Measurements from ENCODE around the gene DMD.
"Not testable (repeated sequence)": the region's sequence is repeated elsewhere in the genome, so short reads cannot be mapped to it uniquely, and the experiment has no call there.

DMD gene

DNA sequence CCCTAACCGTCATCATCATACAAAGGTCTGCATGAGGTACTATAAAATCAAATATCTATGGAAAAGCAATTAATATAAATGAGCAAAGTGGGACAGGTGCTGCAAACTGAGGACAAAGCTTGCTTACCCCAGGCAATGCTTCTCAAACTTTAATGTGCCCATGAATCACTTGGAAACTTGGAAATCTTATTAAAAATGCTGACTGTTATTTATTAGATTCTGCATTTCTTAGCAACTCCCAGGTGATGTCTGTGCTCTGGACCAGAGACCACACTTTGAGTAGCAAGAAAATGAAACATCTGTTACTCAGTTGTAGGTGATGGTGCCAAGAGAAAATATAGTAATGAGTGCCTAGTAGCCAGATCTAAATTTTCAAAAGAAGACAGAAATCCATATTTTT is 1249.1 kb downstream of the DMD start:
- DNase-seq: no peak

DNA sequence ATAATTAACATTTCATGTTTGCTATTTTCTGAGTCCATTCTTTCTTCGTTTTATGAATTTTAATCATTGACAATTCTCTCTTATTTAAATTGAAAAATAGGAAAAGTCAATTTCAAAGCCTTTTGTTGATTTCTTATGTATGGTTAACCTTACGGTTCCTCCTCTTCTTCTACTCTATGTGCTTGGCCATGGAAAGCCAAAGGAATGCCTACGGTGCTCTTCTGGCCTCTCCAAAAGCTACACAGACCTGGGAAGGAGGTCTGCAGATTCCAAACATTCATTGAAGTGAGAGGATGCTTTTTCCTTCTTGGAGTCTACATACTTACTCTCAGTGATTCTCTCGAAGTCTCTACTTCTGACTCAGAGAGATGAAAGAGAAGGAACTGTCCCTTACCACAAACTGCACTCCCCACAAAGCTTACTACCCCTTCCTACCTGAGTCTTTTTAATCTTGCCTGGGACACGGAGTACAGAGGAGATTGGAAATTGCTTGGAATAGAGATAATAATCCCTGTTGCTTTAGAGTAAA is 1276.4 kb downstream of the DMD start:
- DNase-seq: no peak

DNA sequence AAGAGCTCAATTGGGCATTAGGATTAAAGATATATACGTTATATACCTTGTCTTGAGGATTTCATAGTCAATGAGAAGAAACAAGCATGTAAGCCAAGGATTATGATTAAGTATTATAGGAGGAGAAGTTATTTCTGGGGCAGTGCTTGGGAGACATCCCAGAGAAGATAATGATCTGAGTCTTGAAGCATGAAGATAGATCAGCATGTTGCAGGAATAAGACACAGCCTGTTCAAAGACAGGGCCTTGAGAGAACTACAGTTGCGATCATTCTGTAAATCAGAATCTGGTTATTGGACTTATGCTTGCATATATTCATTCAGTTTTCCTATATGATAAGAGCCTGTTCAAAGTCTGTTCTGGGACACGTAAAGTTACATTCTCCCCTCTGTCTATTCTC is 1277.3 kb downstream of the DMD start:
- no peak for DNase-seq

- DNase-seq: no peak
Measured at GRCh38 chrX:31932769-31933168, 1278.6 kb downstream of the DMD start.

- DNase-seq: not testable (repeated sequence)
Measured at GRCh38 chrX:31932320-31932719, 1279.0 kb downstream of the DMD start.

- DNase-seq: no peak
Measured at GRCh38 chrX:31931225-31931624, 1280.1 kb downstream of the DMD start.

- DNase-seq: no peak
Measured at GRCh38 chrX:31929366-31929765, 1282.0 kb downstream of the DMD start.

- no peak for DNase-seq
Measured at GRCh38 chrX:31921236-31921635, 1290.1 kb downstream of the DMD start.

DNA sequence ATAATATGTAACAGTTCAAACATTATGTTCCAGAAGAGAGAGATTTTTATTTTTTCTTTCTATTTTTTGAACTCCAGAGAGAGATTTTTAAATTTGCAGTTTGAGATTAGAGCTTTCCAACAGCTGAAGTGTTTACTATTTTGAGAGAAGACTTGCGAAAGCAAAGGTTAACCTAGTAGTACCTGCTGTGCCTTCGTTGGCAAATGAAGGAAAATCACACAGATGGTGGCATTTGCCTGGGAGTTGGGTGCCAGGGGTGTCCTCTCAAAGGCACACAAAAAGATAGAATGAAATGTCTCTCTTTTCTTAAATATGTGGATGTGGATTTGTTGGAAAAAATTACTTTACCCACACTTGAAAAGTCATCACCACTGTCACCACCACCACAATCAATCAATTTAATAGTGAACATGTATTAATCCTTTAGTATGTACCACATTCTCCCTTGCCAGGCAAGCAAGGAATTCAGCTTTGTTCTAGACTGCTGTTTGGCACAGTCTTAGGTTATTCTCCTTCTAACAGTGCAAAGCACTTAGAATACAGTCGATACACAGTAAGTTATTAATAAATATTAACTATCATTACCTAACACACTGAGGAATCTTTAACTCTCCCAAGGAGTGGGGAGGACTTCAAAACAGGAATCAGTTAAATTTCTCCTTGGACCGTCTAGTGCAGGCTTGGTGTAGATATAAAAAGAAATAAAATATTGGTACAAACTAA is 1301.3 kb downstream of the DMD start:
- no peak for DNase-seq

GRCh38 chrX:31894152-31894551 is 1317.2 kb downstream of the DMD start:
- DNase-seq: no peak

DNA sequence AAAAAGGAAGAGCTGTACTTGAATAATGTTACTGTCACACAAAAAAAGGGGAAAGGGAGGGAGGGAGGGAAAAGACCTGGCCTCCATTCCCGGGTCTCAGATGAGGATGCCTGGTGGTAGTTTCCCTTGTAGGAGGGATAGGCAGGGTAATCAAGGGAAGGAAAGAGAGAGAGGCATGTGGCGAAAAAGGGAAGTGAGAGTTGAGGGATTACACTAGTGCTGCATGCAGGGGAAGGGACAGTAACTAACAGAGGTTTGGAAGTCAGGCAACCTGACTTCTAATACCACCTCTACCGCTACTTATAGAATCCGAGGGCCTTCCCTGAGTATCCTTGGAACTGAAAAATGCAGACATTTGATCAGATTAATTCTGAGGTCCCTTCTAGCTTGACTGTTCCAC is 1317.8 kb downstream of the DMD start:
- no peak for DNase-seq

- no peak for DNase-seq
Measured at GRCh38 chrX:31889088-31889487, 1322.3 kb downstream of the DMD start.

DNA sequence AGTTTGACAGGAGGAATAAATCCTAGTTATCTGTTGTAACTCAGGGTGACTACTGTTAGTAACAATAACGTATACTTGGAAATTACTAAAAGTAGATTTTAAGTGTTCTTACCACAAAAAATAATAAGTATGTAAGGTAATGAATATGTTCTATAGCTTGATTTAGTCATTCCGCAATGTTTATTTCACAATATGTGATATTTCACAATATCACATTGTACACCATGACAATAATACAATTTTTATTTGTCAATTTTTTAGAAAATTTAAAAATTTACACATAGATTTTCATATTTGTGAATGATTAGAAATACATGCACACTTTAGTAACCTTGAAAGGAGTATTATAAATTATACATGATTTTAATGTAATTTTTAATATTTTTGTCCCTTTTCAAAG is 1326.8 kb downstream of the DMD start:
- no peak for DNase-seq

DNA sequence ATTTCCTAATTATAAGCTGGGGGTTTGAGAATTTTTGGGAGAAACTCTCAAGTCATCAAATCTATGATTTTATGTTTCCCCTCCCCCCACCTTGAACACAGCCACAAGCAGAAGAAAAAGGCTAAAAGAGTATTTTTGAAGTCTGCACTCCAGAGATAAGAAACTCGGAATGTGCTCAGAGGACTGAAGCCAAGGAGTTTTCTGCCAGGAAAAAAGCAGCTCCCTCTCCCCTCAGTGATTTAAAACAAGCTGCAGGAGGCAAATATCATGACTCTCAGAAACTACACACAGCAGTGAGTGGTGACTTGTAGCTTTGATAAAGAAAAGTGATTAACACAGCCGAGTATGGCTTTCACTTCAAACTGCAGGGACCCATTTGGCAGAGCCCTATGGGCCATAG is 1339.3 kb downstream of the DMD start:
- peak; percentile 1 for DNase-seq

DNA sequence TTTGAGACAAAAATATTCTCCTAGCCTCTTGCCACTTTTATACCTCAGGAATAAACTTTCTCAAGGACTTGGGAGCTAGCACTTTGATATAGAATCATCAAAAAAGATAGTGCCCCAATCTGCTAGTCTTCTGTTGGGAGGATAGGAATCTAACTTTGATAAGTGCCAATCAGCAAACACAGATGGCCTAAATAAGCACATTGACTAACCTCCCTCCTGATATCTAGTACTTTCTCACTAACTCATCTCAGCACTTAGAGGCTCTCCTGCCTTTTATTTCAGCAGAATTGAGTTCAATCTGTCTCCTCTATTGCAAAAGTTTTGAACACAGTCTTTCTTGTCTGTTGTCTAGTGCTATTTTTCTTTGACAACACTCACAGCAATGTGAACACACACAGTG is 1341.1 kb downstream of the DMD start:
- no peak for DNase-seq

DNA sequence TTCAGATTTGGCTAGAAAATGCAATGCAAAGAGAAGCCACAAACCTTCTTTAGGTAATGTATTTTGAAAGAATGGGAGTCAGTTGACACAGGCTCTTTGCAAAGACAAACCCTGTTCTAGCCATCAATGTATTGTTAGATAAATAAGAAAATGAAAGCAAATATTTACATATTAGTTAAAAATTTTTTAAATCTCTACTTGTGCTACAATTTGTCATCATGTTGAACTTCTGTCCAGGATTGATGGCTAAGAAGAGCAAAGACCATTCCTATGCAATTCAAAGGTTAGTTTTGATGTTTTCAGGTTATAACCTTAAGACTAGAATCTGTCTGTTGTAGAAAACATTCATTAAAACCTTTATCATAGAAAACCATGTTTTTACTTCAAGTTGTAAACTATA is 1350.7 kb downstream of the DMD start:
- no peak for DNase-seq

- no peak for DNase-seq
Measured at GRCh38 chrX:31858915-31859314, 1352.4 kb downstream of the DMD start.

DNA sequence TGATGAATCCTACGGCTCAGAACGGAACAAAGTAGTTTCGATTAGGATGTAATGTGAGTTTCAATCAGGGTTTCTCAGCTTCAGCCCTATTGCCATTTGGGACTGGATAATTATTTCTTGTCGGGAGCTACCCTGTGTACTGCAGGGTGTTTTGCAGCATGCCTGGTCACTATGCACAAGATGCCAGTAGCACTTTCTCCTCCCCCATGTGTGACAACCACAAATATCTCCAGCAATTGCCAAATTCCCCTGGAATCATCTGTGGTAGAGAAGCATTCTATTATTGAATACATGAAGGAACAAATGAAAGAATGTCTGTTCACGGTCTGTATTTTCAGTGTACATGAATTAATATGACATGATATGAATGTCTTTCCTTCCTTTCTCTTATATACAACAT is 1356.6 kb downstream of the DMD start:
- no peak for DNase-seq

DNA sequence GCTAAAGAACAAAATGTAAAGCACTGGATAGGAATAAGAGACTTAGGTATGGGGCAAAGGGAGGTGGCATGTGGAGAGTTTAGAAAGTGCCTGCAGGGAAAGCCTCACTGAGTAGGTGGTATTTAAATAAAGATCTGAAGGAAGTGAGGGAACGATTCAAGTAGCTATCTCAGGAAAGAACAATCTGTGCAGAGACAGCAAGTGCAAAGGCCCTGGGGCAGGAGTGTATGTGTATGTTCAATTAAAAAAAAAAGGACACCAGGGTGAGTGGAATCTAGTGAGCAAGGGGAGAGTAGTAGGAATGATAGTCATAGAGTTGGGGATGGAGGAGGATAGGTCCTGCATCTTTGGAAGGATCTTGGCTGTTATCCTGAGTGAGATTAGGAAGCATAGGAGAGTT is 1359.6 kb downstream of the DMD start:
- no peak for DNase-seq

GRCh38 chrX:31847773-31848172 is 1363.6 kb downstream of the DMD start:
- no peak for DNase-seq

DNA sequence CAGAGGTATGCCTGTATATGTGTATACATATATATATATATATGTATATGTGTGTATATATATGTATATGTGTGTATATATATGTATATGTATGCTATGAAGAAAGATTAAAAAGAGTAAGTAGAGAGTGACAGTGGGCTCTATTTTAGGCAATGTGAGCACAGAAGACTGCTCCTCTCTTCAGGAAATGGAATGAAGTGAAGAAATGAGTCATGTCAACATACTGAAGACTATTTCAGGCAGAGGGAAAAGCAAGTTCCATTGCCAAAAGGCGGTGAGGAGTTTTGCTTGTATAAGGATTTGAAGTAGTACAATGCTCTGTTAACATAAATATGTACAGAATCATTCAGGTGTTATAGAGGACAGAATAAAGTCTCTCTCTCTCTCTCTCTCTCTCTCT is 1366.3 kb downstream of the DMD start:
- DNase-seq: no peak

GRCh38 chrX:31838617-31839016 is 1372.7 kb downstream of the DMD start:
- no peak for DNase-seq

GRCh38 chrX:31837445-31838049 is 1373.8 kb downstream of the DMD start:
- no peak for DNase-seq

GRCh38 chrX:31836479-31836878 is 1374.9 kb downstream of the DMD start:
- no peak for DNase-seq

DNA sequence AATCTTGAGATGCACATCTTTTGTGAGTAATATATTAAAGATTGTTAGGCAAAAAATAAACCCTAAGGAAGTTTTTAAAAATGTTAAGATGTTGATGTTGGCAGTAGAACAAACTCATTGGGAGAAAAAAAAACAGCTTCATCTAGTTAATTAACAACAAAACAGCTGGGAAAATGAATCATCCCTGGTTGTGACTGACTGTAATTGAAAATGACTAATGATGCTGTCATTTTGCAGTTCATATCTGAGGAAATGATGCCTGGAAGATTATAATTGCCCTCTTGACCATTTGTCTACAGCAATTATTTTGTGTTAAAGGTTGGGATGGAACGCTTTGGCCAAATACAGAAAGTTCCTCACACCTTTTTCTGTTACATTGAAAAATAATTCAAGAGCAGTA is 1379.1 kb downstream of the DMD start:
- DNase-seq: no peak
